Loucy (cell line): ENCODE measurements around the gene CEP63.

Experiments
- CTCF ChIP-seq: fragments of 200-600 bp; sonication (generic); conservative IDR thresholded peaks from 2 replicates; pipeline ENCODE4 v1.5.1; 2014; ENCODE audit warnings: mild to moderate bottlenecking, antibody characterized with exemption, low read length
- EZH2phosphoT487 ChIP-seq: fragments of 200-600 bp; IDR thresholded peaks from 2 replicates; pipeline ENCODE4 v1.6.1; 2018; ENCODE audit warnings: antibody characterized with exemption, mild to moderate bottlenecking, moderate library complexity, borderline replicate concordance

- TF ChIP-seq CTCF: no peak
- no peak for TF ChIP-seq EZH2phosphoT487
Observed at GRCh38 chr3:134576426-134576825, 90.6 kb downstream of the CEP63 start.
